ENCODE measurements around the gene GMDS.
"Not testable (repeated sequence)": the region's sequence is repeated elsewhere in the genome, so short reads cannot be mapped to it uniquely, and the experiment has no call there.

- TF ChIP-seq, protein P1, sequence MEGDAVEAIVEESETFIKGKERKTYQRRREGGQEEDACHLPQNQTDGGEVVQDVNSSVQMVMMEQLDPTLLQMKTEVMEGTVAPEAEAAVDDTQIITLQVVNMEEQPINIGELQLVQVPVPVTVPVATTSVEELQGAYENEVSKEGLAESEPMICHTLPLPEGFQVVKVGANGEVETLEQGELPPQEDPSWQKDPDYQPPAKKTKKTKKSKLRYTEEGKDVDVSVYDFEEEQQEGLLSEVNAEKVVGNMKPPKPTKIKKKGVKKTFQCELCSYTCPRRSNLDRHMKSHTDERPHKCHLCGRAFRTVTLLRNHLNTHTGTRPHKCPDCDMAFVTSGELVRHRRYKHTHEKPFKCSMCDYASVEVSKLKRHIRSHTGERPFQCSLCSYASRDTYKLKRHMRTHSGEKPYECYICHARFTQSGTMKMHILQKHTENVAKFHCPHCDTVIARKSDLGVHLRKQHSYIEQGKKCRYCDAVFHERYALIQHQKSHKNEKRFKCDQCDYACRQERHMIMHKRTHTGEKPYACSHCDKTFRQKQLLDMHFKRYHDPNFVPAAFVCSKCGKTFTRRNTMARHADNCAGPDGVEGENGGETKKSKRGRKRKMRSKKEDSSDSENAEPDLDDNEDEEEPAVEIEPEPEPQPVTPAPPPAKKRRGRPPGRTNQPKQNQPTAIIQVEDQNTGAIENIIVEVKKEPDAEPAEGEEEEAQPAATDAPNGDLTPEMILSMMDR (IDR thresholded peaks at IDR 0.05), result not testable (repeated sequence)
- not testable (repeated sequence) for TF ChIP-seq EZH2 (IDR thresholded peaks at IDR 0.05; ENCODE audit: borderline replicate concordance, insufficient read depth, low read depth, low read length, poor library complexity, severe bottlenecking)
Observed at GRCh38 chr6:1668456-1668855, 576.9 kb downstream of the GMDS start.
